Measurements from ENCODE around the gene SRSF12. TPM values are rescaled to one million over a fixed set of nuclear protein-coding genes. Genes with fewer than 3 reads are reported as not detected.

SRSF12 gene
- total and polyA plus RNA-seq, 3 donors from 2014 or later, result 14.7 to 30.1 (median 21.7) TPM

GRCh38 chr6:89073840-89074239 lies 44.0 kb downstream of the SRSF12 start:
- no peaks in the 10 kb centered on the region for H3K9me3 ChIP-seq
- H3K27ac ChIP-seq, result peak overlapping the region; percentile 67 to 81
- 43 to 55% methylated on average over 2 of the region's 2 CpGs for WGBS, 2 donors
- no peaks in the 10 kb centered on the region for H3K36me3 ChIP-seq (ENCODE audit: low read depth, missing control alignments)
- peaks cover 18% of the 10 kb centered on the region for H3K4me1 ChIP-seq
- no peak for TF ChIP-seq POLR2A (IDR thresholded peaks at IDR 0.05)
- TF ChIP-seq CTCF (IDR thresholded peaks at IDR 0.05), result no peak
- H3K27me3 ChIP-seq, result no peaks in the 10 kb centered on the region
- no peak overlapping the region for H3K4me3 ChIP-seq
- no peak for DNase-seq
- intact Hi-C loops (cut with DNase I; ENCODE audit: low total_unique reads), result loop anchor here (10.0 kb wide), 1 partner anchor 1919 kb away; the partner anchor contains the start of gene ZNF292

GRCh38 chr6:89073014-89073620 lies 44.8 kb downstream of the SRSF12 start:
- TF ChIP-seq CTCF (IDR thresholded peaks at IDR 0.05) (no peak), POLR2A (IDR thresholded peaks at IDR 0.05) (no peak)
- intact Hi-C loops (cut with DNase I; ENCODE audit: low total_unique reads), result loop anchor here (10.0 kb wide), 1 partner anchor 1918 kb away; the partner anchor contains the start of gene ZNF292
- Histone ChIP-seq H3K4me1 (peaks cover 18% of the 10 kb centered on the region), H3K9me3 (no peaks in the 10 kb centered on the region), H3K27me3 (no peaks in the 10 kb centered on the region), H3K4me3 (no peak overlapping the region), H3K36me3 (ENCODE audit: low read depth, missing control alignments) (no peaks in the 10 kb centered on the region), H3K27ac (peak overlapping the region; percentile 67 to 81)
- 19 to 35% methylated on average over 4 of the region's 4 CpGs for WGBS, 2 donors
- no peak for DNase-seq

- intact Hi-C loops (cut with DNase I; ENCODE audit: low total_unique reads), result loop anchor here (10.0 kb wide), 1 partner anchor 1916 kb away; the partner anchor contains the start of gene ZNF292
- Histone ChIP-seq H3K27me3 (no peaks in the 10 kb centered on the region), H3K4me3 (no peak overlapping the region), H3K9me3 (no peaks in the 10 kb centered on the region), H3K36me3 (ENCODE audit: low read depth, missing control alignments) (no peaks in the 10 kb centered on the region), H3K4me1 (peaks cover 18% of the 10 kb centered on the region), H3K27ac (no peak overlapping the region)
- no peak for DNase-seq
- TF ChIP-seq CTCF (IDR thresholded peaks at IDR 0.05), result no peak
- no peak for TF ChIP-seq POLR2A (IDR thresholded peaks at IDR 0.05)
These were observed 46.8 kb downstream of the SRSF12 start for GRCh38 chr6:89071036-89071435.

GRCh38 chr6:89069536-89070163 lies 48.2 kb downstream of the SRSF12 start:
- no peaks in the 10 kb centered on the region for H3K36me3 ChIP-seq (ENCODE audit: low read depth, missing control alignments)
- 81 to 82% methylated on average over 10 of the region's 10 CpGs for WGBS, 2 donors
- no peak overlapping the region for H3K27ac ChIP-seq
- no peak overlapping the region for H3K4me3 ChIP-seq
- intact Hi-C loops (cut with DNase I; ENCODE audit: low total_unique reads), result loop anchor here (10.0 kb wide), 1 partner anchor 1915 kb away; the partner anchor contains the start of gene ZNF292
- no peak for DNase-seq
- no peak for TF ChIP-seq CTCF (IDR thresholded peaks at IDR 0.05)
- no peak for TF ChIP-seq POLR2A (IDR thresholded peaks at IDR 0.05)
- H3K9me3 ChIP-seq, result no peaks in the 10 kb centered on the region
- H3K27me3 ChIP-seq, result no peaks in the 10 kb centered on the region
- peaks cover 18% of the 10 kb centered on the region for H3K4me1 ChIP-seq

Data from testis (tissue), 3 donors.